NCI-H748 (cell line): Measurements from ENCODE around the gene MAP4.
"Not testable (repeated sequence)": the region's sequence is repeated elsewhere in the genome, so short reads cannot be mapped to it uniquely, and the experiment has no call there.

Experiments
- DNase-seq: peaks from one replicate; lab custom pipeline; 2025; ENCODE audit not compliant: unreplicated experiment; lab: John Stamatoyannopoulos, UW

MAP4 gene

GRCh38 chr3:48018841-48019240, 2.6 kb upstream of the MAP4 start:
- no peak for DNase-seq

GRCh38 chr3:48015431-48016180, 610 bp downstream of the MAP4 start:
- DNase-seq: no peak

GRCh38 chr3:48014358-48014757, 1.9 kb downstream of the MAP4 start:
- no peak for DNase-seq

- no peak for DNase-seq
These were observed 2.8 kb downstream of the MAP4 start for GRCh38 chr3:48013288-48013980.

- no peak for DNase-seq
These were observed 3.6 kb downstream of the MAP4 start for GRCh38 chr3:48012659-48013058.

GRCh38 chr3:48008066-48008465, 8.2 kb downstream of the MAP4 start:
- DNase-seq: not testable (repeated sequence)

GRCh38 chr3:48007361-48007760, 8.9 kb downstream of the MAP4 start:
- DNase-seq: not testable (repeated sequence)

- not testable (repeated sequence) for DNase-seq
These were observed 9.4 kb downstream of the MAP4 start for GRCh38 chr3:48006794-48007193.

GRCh38 chr3:48004694-48005093, 11.5 kb downstream of the MAP4 start:
- DNase-seq: no peak

- no peak for DNase-seq
These were observed 13.4 kb downstream of the MAP4 start for GRCh38 chr3:48002787-48003186.

- DNase-seq: no peak
These were observed 14.2 kb downstream of the MAP4 start for GRCh38 chr3:48001991-48002390.

- DNase-seq: no peak
These were observed 16.0 kb downstream of the MAP4 start for GRCh38 chr3:48000212-48000611.

- DNase-seq: no peak
These were observed 19.8 kb downstream of the MAP4 start for GRCh38 chr3:47996440-47996839.

GRCh38 chr3:47994180-47994579, 22.0 kb downstream of the MAP4 start:
- no peak for DNase-seq

- DNase-seq: no peak
These were observed 24.9 kb downstream of the MAP4 start for GRCh38 chr3:47991341-47991740.

GRCh38 chr3:47989981-47990440, 26.2 kb downstream of the MAP4 start:
- DNase-seq: peak; percentile 60

GRCh38 chr3:47985381-47985780, 30.8 kb downstream of the MAP4 start:
- DNase-seq: no peak

GRCh38 chr3:47984075-47984728, 32.0 kb downstream of the MAP4 start:
- DNase-seq: no peak

GRCh38 chr3:47980795-47981194, 35.4 kb downstream of the MAP4 start:
- DNase-seq: no peak

GRCh38 chr3:47979070-47979469, 37.1 kb downstream of the MAP4 start:
- DNase-seq: no peak

- DNase-seq: no peak
These were observed 37.8 kb downstream of the MAP4 start for GRCh38 chr3:47978386-47978785.

GRCh38 chr3:47976135-47976732, 40.0 kb downstream of the MAP4 start:
- DNase-seq: no peak
